Natural killer cell (primary cell): Measurements from ENCODE around the gene CACNA1C. TPM values are rescaled to one million over a fixed set of nuclear protein-coding genes. Genes with fewer than 3 reads are reported as not detected.

Experiments used
- ATAC-seq, 3 donors: fragments of 150-1000 bp in 2 of 3; fragments of 200-7000 bp in 1 of 3; cut with Tn5 transposase; 1 replicate in 1 of 3; 2 replicates in 2 of 3; pipeline ENCODE4 v1.10.0; 2021; ENCODE audit warnings: mild to moderate bottlenecking in 2 of 3, moderate library complexity in 2 of 3
- DNase-seq, 2 donors: peaks; one replicate each; pipeline versions ENCODE4 v3.0.0 to v3.0.0-alpha.2; 2013 to 2021; ENCODE audit warnings: mixed read lengths in 1 of 2
- H3K27ac ChIP-seq: one replicate; pipeline ENCODE4 v1.5.1; 2013; ENCODE audit warnings: mild to moderate bottlenecking, low read length
- H3K27me3 ChIP-seq: one replicate; pipeline ENCODE4 v1.6.1; 2013; ENCODE audit warnings: low read length; ENCODE audit not compliant: control insufficient read depth, insufficient read depth
- H3K36me3 ChIP-seq: one replicate; pipeline ENCODE4 v1.6.1; 2013; ENCODE audit warnings: low read length; ENCODE audit not compliant: control insufficient read depth, insufficient read depth
- H3K4me1 ChIP-seq: one replicate; pipeline ENCODE4 v1.6.1; 2013; ENCODE audit warnings: low read length; ENCODE audit not compliant: control insufficient read depth, insufficient read depth
- H3K4me3 ChIP-seq: one replicate; pipeline ENCODE4 v1.5.1; 2013; ENCODE audit warnings: low read length
- H3K9me3 ChIP-seq: one replicate; pipeline ENCODE4 v1.6.1; 2013; ENCODE audit warnings: low read length; ENCODE audit not compliant: control insufficient read depth, insufficient read depth
- H3K27ac Mint-ChIP-seq, 2 donors: one replicate each; pipeline ENCODE4 v1.8.0; 2022; ENCODE audit warnings: mild to moderate bottlenecking in 2 of 2, mixed read lengths in 2 of 2, moderate library complexity in 1 of 2
- H3K27me3 Mint-ChIP-seq, 2 donors: one replicate each; pipeline ENCODE4 v1.8.0; 2022; ENCODE audit warnings: low read depth in 2 of 2, mixed read lengths in 2 of 2
- H3K36me3 Mint-ChIP-seq: one replicate; pipeline ENCODE4 v1.8.0; 2022; ENCODE audit warnings: mixed read lengths
- H3K4me1 Mint-ChIP-seq, 2 donors: one replicate each; pipeline ENCODE4 v1.8.0; 2022; ENCODE audit warnings: mixed read lengths in 2 of 2
- H3K4me3 Mint-ChIP-seq: one replicate; pipeline ENCODE4 v1.8.0; 2022; ENCODE audit warnings: mild to moderate bottlenecking, moderate library complexity, mixed read lengths
- H3K9me3 Mint-ChIP-seq, 2 donors: one replicate each; pipeline ENCODE4 v1.8.0; 2022; ENCODE audit warnings: mixed read lengths in 2 of 2
- WGBS: methylation state at CpG from one replicate; pipeline ENCODE4 v1.1.7; 2013; ENCODE audit warnings: missing lambda C conversion rate; ENCODE audit not compliant: insufficient coverage; 5-methylcytosine and 5-hydroxymethylcytosine counted together
- intact Hi-C: fragments of 100-400 bp; cut with micrococcal nuclease; formaldehyde crosslinking; loops from one replicate; pipeline ENCODE4 v1.14.2; 2022
- total RNA-seq, 4 donors: library from RNA; stranded (reverse); fragments of 120-200 nt in 1 of 4; gene quantifications; one replicate each; pipeline versions ENCODE4 v1.2.3 to v1.2.4, GENCODE V29; 2013 to 2022
- TF ChIP-seq, protein P1 (sequence below): fragments of 200-600 bp; IDR thresholded peaks from one replicate; pipeline ENCODE4 v1.8.0; 2022; ENCODE audit warnings: antibody characterized with exemption

CACNA1C gene
- total RNA-seq, 3 donors from 2014 or later (not counting 1 experiment from before 2014, with no cell fraction given): 0.07 to 0.35 (median 0.08) TPM

- Mint-ChIP-seq H3K27ac (no peak overlapping the region), H3K36me3 (no peaks in the 10 kb centered on the region), H3K9me3 (no peaks in the 10 kb centered on the region), H3K4me1 (peaks cover 0 to 2% of the 10 kb centered on the region in 2 donors), H3K4me3 (no peak overlapping the region), H3K27me3 (no peaks in the 10 kb centered on the region)
- Histone ChIP-seq H3K27me3 (no peaks in the 10 kb centered on the region), H3K4me3 (no peak overlapping the region), H3K36me3 (no peaks in the 10 kb centered on the region), H3K27ac (no peak overlapping the region), H3K4me1 (no peaks in the 10 kb centered on the region), H3K9me3 (no peaks in the 10 kb centered on the region)
- DNase-seq (no peak), ATAC-seq (no peak)
- TF ChIP-seq, protein P1, sequence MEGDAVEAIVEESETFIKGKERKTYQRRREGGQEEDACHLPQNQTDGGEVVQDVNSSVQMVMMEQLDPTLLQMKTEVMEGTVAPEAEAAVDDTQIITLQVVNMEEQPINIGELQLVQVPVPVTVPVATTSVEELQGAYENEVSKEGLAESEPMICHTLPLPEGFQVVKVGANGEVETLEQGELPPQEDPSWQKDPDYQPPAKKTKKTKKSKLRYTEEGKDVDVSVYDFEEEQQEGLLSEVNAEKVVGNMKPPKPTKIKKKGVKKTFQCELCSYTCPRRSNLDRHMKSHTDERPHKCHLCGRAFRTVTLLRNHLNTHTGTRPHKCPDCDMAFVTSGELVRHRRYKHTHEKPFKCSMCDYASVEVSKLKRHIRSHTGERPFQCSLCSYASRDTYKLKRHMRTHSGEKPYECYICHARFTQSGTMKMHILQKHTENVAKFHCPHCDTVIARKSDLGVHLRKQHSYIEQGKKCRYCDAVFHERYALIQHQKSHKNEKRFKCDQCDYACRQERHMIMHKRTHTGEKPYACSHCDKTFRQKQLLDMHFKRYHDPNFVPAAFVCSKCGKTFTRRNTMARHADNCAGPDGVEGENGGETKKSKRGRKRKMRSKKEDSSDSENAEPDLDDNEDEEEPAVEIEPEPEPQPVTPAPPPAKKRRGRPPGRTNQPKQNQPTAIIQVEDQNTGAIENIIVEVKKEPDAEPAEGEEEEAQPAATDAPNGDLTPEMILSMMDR: no peak
- WGBS: 88% methylated on average over 20 of the region's 20 CpGs
- intact Hi-C loops: no loop called here
Measured at GRCh38 chr12:2677142-2677880, 624.5 kb downstream of the CACNA1C start.

- ATAC-seq: no peak
- WGBS: 92% methylated on average over 11 of the region's 11 CpGs
- no peak overlapping the region for H3K27ac ChIP-seq
- peaks cover 2% of the 10 kb centered on the region in 2 donors for H3K9me3 Mint-ChIP-seq
- no peaks in the 10 kb centered on the region for H3K27me3 ChIP-seq
- H3K36me3 ChIP-seq: no peaks in the 10 kb centered on the region
- H3K4me1 Mint-ChIP-seq: peaks cover 10 to 11% of the 10 kb centered on the region in 2 donors
- no peaks in the 10 kb centered on the region for H3K4me1 ChIP-seq
- TF ChIP-seq, protein P1: no peak
- no peak for DNase-seq
- H3K36me3 Mint-ChIP-seq: no peaks in the 10 kb centered on the region
- intact Hi-C loops: no loop called here
- no peaks in the 10 kb centered on the region for H3K27me3 Mint-ChIP-seq
- H3K4me3 ChIP-seq: no peak overlapping the region
- no peaks in the 10 kb centered on the region for H3K9me3 ChIP-seq
- no peak overlapping the region for H3K27ac Mint-ChIP-seq
- no peak overlapping the region for H3K4me3 Mint-ChIP-seq
Measured at GRCh38 chr12:2678426-2678825, 625.6 kb downstream of the CACNA1C start.

DNA sequence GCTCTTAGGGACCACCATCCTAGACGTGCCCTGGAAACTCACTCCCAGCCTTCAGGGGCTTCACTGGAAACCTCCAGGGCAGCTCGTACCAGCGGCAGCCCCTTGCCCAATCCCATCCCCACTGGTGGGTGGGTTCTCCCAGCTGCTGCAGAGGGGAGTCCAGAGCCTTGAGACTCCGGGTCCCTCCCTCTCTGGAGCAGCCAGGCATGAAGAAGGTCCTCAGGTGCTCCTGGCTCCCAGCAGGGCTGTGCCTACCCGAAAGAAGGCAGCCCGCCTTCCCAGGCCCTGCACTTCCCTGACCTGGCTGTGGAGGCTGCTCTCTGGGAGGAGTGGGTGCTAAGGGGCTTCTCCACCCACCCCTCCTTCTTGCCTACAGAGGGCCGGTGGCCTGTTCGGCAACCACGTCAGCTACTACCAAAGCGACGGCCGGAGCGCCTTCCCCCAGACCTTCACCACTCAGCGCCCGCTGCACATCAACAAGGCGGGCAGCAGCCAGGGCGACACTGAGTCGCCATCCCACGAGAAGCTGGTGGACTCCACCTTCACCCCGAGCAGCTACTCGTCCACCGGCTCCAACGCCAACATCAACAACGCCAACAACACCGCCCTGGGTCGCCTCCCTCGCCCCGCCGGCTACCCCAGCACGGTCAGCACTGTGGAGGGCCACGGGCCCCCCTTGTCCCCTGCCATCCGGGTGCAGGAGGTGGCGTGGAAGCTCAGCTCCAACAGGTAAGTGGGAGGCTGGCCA lies 626.5 kb downstream of the CACNA1C start:
- Histone ChIP-seq H3K27ac (no peak overlapping the region), H3K27me3 (no peaks in the 10 kb centered on the region), H3K9me3 (no peaks in the 10 kb centered on the region), H3K4me1 (no peaks in the 10 kb centered on the region), H3K36me3 (no peaks in the 10 kb centered on the region), H3K4me3 (no peak overlapping the region)
- peaks cover 10 to 11% of the 10 kb centered on the region in 2 donors for H3K4me1 Mint-ChIP-seq
- no peaks in the 10 kb centered on the region for H3K27me3 Mint-ChIP-seq
- intact Hi-C loops: no loop called here
- no peak overlapping the region for H3K27ac Mint-ChIP-seq
- no peaks in the 10 kb centered on the region for H3K36me3 Mint-ChIP-seq
- ATAC-seq: no peak
- H3K9me3 Mint-ChIP-seq: peaks cover 2% of the 10 kb centered on the region in 2 donors
- WGBS: 92% methylated on average over 33 of the region's 33 CpGs
- DNase-seq: no peak
- TF ChIP-seq, protein P1: no peak
- no peak overlapping the region for H3K4me3 Mint-ChIP-seq
